ENCODE data around the gene PATJ.

Gene PATJ

GRCh38 chr1:61922950-61923480 is 180.7 kb downstream of the PATJ start:
- no peak for TF ChIP-seq CTCF (IDR thresholded peaks at IDR 0.05; ENCODE audit: low read depth, low read length)
- no peak for DNase-seq (ENCODE audit: extremely low read depth, low read depth)

GRCh38 chr1:61925591-61926298 is 183.5 kb downstream of the PATJ start:
- DNase-seq (ENCODE audit: extremely low read depth, low read depth) = no peak
- TF ChIP-seq CTCF (IDR thresholded peaks at IDR 0.05; ENCODE audit: low read depth, low read length) = no peak

- no peak for TF ChIP-seq CTCF (IDR thresholded peaks at IDR 0.05; ENCODE audit: low read depth, low read length)
- no peak for DNase-seq (ENCODE audit: extremely low read depth, low read depth)
These were observed 184.3 kb downstream of the PATJ start for GRCh38 chr1:61926597-61926996.

GRCh38 chr1:61930116-61930645 is 187.9 kb downstream of the PATJ start:
- TF ChIP-seq CTCF (IDR thresholded peaks at IDR 0.05; ENCODE audit: low read depth, low read length) = no peak
- DNase-seq (ENCODE audit: extremely low read depth, low read depth) = no peak

- DNase-seq (ENCODE audit: extremely low read depth, low read depth) = no peak
- no peak for TF ChIP-seq CTCF (IDR thresholded peaks at IDR 0.05; ENCODE audit: low read depth, low read length)
These were observed 189.5 kb downstream of the PATJ start for GRCh38 chr1:61931587-61932279.

- TF ChIP-seq CTCF (IDR thresholded peaks at IDR 0.05; ENCODE audit: low read depth, low read length) = no peak
- no peak for DNase-seq (ENCODE audit: extremely low read depth, low read depth)
These were observed 193.2 kb downstream of the PATJ start for GRCh38 chr1:61935516-61935915.

- TF ChIP-seq CTCF (IDR thresholded peaks at IDR 0.05; ENCODE audit: low read depth, low read length) = no peak
- DNase-seq (ENCODE audit: extremely low read depth, low read depth) = no peak
These were observed 194.6 kb downstream of the PATJ start for GRCh38 chr1:61936839-61937238.

Data from AG09319 (cell line).